SH-SY5Y (cell line): Measurements from ENCODE around the gene HOXA11.

Experiments
- GATA2 ChIP-seq: IDR thresholded peaks from 2 replicates; pipeline ENCODE4 v1.6.1; 2011; ENCODE audit warnings: mild to moderate bottlenecking, low read depth, low read length
- GATA3 ChIP-seq: IDR thresholded peaks from 2 replicates; pipeline ENCODE4 v1.6.1; 2011; ENCODE audit warnings: low read depth, mild to moderate bottlenecking, low read length, moderate library complexity

HOXA11 gene

DNA sequence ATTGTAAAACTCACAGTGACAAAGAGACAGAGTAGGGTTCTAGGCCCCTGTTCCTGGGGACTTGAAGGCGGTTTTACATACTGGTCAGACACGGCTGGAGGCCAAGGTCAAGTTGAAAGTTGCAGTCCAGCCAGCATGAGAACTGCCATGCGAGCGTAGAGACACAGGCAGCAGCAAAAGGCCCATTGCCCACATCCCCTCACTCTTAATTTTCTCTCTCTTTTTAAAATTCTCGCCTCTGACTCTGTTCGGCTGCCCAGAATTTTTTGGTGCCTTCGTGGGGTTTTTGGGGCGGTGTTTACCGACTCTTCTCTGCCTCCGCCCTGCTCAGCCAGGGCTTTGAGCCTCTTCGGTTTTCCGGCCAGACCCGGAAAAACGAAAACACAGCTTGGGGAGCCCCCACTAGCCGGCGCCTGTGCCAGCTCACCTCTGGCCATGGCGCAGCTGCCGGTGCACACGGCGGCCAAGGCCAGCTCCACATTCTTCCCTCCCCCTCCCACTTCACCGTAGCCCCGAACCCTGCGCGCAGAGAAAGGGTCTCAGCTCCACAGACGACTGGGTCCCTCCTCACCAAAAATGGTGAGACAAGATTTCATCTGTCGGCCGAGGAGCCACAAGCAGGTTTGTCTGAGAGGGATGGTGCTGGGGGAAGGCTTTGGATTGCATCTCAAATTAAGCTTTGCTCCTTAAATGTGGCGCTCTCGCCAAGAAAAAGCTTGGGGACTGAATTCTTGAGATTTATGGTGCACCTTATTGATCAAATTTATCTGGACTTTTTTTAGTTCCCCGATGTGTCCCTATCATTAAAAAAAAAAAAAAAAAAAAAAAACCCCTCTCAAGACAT, 17.2 kb upstream of the HOXA11 start:
- TF ChIP-seq GATA2 = no peak
- no peak for TF ChIP-seq GATA3

DNA sequence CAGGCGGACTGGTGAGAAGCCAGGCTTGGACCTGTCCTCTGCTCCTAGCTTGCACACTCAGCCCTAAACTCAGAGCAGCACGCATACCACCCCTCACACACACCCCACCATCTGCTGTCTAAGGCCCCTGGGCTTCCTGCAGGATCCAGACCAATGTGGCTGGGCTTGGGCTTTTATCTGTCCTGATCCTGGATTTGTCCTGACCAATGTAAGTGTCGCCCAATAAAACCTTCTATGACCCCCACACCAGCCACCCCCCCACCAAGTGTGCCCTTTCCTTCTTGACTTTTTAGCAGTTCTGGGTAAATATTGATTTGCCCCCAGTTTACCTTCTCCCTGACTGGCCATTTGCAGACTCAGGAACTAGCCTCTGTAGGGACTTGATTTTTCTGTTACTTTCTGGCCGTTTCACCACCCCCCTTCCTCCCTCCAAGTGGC, 16.6 kb upstream of the HOXA11 start:
- no peak for TF ChIP-seq GATA3
- no peak for TF ChIP-seq GATA2

- TF ChIP-seq GATA3 = no peak
Measured at GRCh38 chr7:27200761-27201579, 15.9 kb upstream of the HOXA11 start.

- no peak for TF ChIP-seq GATA3
- TF ChIP-seq GATA2 = no peak
Measured at GRCh38 chr7:27199849-27200760, 15.1 kb upstream of the HOXA11 start, which contains the start of gene HOXA13. TSS of gene HOXA13 (minus strand) at chr7:27200091. CDS start at chr7:27200077, 14 bp downstream.

GRCh38 chr7:27198871-27199801, 14.1 kb upstream of the HOXA11 start:
- TF ChIP-seq GATA3 (no peak), GATA2 (no peak)

- no peak for TF ChIP-seq GATA2
- no peak for TF ChIP-seq GATA3
Measured at GRCh38 chr7:27198138-27198841, 13.3 kb upstream of the HOXA11 start.

- TF ChIP-seq GATA3 (no peak), GATA2 (no peak)
Measured at GRCh38 chr7:27197137-27198042, 12.4 kb upstream of the HOXA11 start.

GRCh38 chr7:27196287-27196767, 11.3 kb upstream of the HOXA11 start:
- no peak for TF ChIP-seq GATA3
- no peak for TF ChIP-seq GATA2

GRCh38 chr7:27194686-27195379, 9.8 kb upstream of the HOXA11 start:
- no peak for TF ChIP-seq GATA3
- no peak for TF ChIP-seq GATA2

- TF ChIP-seq GATA2 (no peak), GATA3 (no peak)
Measured at GRCh38 chr7:27194002-27194352, 8.9 kb upstream of the HOXA11 start.

- no peak for TF ChIP-seq GATA2
- TF ChIP-seq GATA3 = no peak
Measured at GRCh38 chr7:27193335-27194001, 8.4 kb upstream of the HOXA11 start.
